ENCODE measurements around the gene UBR3.

Gene UBR3

DNA sequence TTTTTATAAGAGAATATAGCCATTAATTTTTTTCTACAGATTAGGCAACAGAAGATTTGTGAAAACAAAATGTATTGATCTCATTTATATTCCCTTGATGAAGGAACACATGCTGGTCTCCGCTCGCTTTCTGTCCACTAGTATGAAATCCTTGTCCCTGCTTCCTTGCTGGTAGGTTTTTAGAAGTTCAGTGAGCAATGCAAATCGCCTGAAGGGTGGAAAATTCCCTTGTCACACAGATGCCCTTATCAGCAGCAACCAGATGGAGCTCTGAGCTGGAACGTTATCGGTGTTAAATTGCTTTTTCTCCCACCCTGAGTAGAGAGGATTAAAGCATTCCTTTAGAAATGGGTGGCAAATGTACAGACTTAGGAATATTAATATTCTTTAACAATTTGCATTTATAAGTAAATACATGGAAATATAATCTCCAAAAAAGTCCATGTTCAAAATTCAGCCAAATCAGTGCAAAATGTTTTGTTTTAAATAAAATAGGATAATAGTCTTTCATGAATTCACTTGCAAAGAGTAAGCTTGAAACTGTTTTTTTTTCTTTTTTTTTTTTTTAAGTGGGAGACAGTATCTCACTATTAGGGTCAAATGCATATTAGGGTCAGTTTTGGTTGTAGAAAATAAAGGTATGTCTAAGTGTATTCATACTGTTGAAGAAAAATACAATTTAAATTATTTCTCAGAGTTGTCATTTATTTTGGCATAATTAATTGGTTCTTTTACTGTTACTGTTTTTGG, 186.7 kb downstream of the UBR3 start:
- DNase-seq = no peak

DNA sequence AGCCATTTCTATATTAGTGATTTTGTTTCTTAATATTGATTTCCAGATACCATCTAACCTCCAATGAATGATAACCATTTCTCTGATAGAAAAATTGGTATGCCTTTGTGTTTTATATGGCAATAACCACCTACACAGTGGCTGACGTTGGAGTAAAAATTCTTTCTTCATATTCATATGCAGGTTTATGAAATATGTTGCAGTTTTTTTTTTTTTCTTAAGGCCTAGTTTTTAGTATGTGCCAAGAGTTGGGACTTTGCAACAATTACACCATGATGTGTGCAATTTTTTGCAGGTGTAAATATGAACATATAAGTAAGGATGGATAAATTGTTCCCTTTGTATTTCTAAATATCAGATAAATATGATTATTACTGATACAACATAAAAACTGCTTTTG, 187.5 kb downstream of the UBR3 start:
- DNase-seq = no peak

- no peak for DNase-seq
These were observed 190.7 kb downstream of the UBR3 start for GRCh38 chr2:170017860-170018532.

DNA sequence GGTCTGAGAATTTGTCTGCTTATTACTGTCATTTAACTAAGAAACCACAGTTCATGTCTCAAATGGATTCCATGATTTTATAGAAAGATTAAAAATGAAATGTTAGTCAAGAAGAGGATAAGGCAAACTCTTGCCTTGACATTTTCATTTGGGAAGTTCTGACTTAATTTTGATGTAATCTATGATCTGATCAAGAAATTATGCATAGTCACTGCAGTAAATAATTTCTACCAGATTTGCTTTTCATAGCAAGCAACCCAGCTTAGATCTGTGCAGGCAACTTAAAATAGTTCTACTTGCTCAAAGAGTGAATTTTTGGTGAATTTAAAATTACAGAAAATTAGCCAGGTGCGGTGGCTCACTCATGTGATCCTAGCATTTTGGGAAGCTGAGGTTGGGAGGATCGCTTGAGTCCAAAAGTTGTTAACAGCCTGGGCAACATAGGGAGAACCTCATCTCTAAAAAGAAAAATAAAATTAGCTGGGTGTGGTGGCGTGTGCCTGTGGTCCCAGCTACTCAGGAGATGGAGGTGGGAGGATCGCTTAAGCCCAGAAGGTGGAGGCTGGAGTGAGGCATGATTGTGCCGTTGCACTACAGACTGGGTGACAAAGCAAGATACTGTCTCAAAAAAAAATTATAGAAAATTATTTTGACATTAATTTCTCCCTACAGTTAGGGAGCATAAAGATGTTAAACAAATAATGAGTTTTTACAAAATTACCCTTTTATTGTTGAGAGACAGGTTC, 192.0 kb downstream of the UBR3 start:
- no peak for DNase-seq

- DNase-seq = no peak
These were observed 193.5 kb downstream of the UBR3 start for GRCh38 chr2:170020777-170021176.

- DNase-seq = no peak
These were observed 195.4 kb downstream of the UBR3 start for GRCh38 chr2:170022692-170023091.

GRCh38 chr2:170024721-170025120, 197.5 kb downstream of the UBR3 start:
- no peak for DNase-seq

DNA sequence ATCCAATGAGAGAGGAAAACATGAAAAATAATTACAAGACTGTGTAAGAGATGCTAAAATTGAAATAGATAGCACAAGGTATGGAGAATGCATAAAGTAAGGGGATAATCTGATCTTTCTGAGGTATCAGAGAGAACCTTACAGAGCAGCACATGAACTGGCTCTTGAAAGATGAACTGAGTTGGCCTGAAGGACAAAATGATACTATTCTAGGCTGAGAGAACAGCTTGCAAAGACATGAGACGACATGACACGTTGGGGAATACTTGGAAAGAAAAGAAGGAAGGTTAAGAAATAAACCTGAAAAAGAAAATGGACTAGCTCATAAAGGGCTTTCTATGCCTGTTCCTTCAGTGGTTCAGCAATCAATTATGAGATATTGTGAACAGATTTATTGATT, 198.0 kb downstream of the UBR3 start:
- no peak for DNase-seq

DNA sequence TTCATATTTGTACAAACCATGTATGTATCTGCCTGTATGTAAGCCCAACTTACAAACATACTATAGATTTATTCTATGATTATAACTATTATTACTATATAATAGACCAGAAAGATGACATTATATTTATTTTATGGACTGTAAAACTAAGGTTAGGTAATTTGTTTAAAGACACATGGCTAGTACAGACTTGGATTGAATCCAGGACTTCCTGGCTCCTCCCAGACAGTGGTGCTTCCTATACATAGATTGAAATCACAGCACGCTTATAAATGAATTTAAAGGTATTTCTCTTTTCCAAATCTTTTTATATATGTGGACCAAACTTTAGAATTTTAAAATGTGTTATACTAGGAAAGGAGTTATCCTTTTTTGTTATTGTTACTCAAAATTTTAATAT, 199.1 kb downstream of the UBR3 start:
- DNase-seq = no peak

DNA sequence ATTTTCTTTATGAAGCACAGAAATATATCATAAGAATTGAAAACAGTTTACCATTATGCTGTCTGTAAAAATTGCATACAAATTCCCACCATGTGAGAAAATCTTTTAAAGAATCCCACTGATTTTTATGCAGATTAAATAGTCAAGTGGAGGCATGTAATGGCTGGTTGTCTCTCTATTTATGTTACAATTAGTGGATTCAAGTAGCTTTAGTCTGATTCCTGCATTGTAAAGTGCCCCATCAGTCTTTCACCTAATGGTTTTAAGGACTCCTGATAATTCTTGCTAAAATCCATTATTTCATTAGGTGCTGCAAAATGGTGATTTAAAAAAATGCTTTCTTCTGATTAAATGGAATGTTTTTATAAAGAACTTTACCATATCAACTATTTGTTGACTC, 202.3 kb downstream of the UBR3 start:
- DNase-seq = no peak

GRCh38 chr2:170030040-170030439, 202.8 kb downstream of the UBR3 start:
- DNase-seq = no peak

GRCh38 chr2:170031288-170031687, 204.0 kb downstream of the UBR3 start:
- no peak for DNase-seq

DNA sequence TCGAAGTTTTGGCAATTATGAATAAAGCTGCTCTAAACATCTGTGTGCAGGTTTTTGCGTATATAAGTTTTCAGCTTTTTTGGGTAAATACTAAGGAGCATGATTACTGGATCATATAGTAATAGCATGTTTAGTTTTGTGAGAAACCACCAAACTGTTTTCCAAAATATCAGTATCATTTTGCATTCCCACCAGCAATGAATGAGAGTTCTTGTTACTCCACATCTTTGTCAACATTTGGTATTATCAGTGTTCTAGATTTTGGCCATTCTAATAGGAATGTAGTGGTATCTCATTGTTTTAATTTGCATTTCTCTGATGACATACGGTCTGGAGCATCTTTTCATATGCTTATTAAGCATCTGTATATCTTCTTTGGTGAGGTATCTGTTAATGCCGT, 207.3 kb downstream of the UBR3 start:
- DNase-seq = no peak

- DNase-seq = no peak
These were observed 211.5 kb downstream of the UBR3 start for GRCh38 chr2:170038734-170039133.

- DNase-seq = no peak
These were observed 212.3 kb downstream of the UBR3 start for GRCh38 chr2:170039401-170040172.

GRCh38 chr2:170044751-170045478, 217.7 kb downstream of the UBR3 start:
- no peak for DNase-seq

GRCh38 chr2:170047331-170048065, 220.2 kb downstream of the UBR3 start:
- no peak for DNase-seq

- DNase-seq = no peak
These were observed 224.9 kb downstream of the UBR3 start for GRCh38 chr2:170052151-170052550.

DNA sequence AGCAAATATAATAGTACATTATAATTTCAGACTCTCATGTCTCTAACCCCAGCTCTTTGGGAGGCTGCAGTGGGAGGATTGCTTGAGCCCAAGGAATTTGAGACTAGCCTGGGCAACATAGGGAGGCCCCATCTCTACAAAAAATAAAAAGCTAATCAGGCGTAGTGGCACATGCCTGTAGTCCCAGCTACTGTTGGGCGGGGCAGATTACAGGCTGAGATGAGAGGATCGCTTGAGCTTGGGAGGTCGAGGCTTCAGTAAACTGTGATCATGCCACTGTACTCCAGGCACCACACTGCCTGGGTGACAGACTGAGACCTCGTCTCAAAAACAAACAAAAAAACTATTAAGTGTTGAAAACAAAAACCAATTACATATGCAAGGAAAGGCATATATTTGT, 227.7 kb downstream of the UBR3 start:
- DNase-seq = no peak

- no peak for DNase-seq
These were observed 229.6 kb downstream of the UBR3 start for GRCh38 chr2:170056900-170057299.

DNA sequence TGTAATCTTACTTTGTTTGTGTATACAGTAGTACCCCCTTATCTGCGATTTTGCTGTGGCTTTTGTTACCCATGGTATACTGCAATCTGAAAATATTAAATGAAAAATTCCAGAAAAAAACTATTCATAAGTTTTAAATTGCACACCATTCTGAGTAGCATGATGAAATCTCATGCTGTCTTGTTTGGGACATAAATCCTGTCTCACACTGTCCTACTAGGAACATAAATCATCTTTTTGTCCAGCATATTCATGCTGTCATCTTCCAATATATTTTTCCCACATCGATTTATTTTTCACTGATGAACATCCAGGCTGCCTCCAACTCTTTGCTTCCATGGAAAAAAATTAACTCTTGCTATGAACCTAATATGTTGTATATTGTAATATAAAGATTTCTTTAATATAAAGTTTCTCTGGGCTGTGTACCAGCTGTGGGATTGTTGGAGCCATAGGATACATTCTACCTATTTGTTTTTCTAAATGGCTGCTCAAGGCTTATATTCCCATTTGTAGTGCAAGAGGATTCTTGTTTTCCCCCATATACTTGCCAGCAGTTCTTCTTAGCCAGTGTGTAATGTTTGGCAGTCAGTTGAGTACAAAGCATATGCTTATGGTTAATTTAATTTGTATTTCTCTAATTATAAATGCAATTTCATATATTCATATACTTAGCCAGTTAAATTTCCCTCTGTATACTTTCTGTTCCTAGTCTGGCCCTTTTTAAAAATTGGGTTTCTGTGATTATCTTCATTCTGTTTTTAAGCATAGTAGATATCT, 236.4 kb downstream of the UBR3 start:
- DNase-seq = no peak
